ACC112 (cell line): ENCODE measurements around the gene GATA2.

ENCODE experiments used
- H2AFZ ChIP-seq: fragments of 200-600 bp; sonication (generic); one replicate; pipeline ENCODE4 v1.6.0; 2017; ENCODE audit warnings: antibody characterized with exemption, low read length; ENCODE audit not compliant: unreplicated experiment
- H3K27ac ChIP-seq: fragments of 200-600 bp; sonication (generic); 2 replicates; pipeline ENCODE4 v1.5.1; 2014; ENCODE audit warnings: low read depth, mild to moderate bottlenecking, antibody characterized with exemption, low read length, moderate library complexity
- H3K27me3 ChIP-seq: fragments of 200-600 bp; sonication (generic); 2 replicates; pipeline ENCODE4 v1.6.1; 2014; ENCODE audit warnings: mild to moderate bottlenecking, antibody characterized with exemption, low read length, moderate library complexity, mixed read lengths; ENCODE audit not compliant: insufficient read depth
- H3K36me3 ChIP-seq: fragments of 200-600 bp; sonication (generic); 2 replicates; pipeline ENCODE4 v1.6.1; 2016; ENCODE audit warnings: mild to moderate bottlenecking, antibody characterized with exemption, low read length, moderate library complexity, mixed read lengths; ENCODE audit not compliant: insufficient read depth
- H3K4me1 ChIP-seq: fragments of 200-600 bp; sonication (generic); one replicate; pipeline ENCODE4 v1.6.1; 2016; ENCODE audit warnings: low read length, mixed read lengths; ENCODE audit not compliant: insufficient read depth, unreplicated experiment, control insufficient read depth
- H3K4me3 ChIP-seq: fragments of 200-600 bp; sonication (generic); 2 replicates; pipeline ENCODE4 v1.5.1; 2014; ENCODE audit warnings: mild to moderate bottlenecking, low read depth, low read length
- H3K79me2 ChIP-seq: fragments of 200-600 bp; sonication (generic); one replicate; pipeline ENCODE4 v1.6.0; 2016; ENCODE audit warnings: low read length; ENCODE audit not compliant: control insufficient read depth, unreplicated experiment, insufficient read depth

The GATA2 gene

GRCh38 chr3:128442070-128442469 is 50.9 kb downstream of the GATA2 start:
- H3K4me3 ChIP-seq: no peak overlapping the region
- H3K4me1 ChIP-seq: no peaks in the 10 kb centered on the region
- H3K36me3 ChIP-seq: no peaks in the 10 kb centered on the region
- H3K27ac ChIP-seq: no peak overlapping the region
- H3K27me3 ChIP-seq: peaks cover 38% of the 10 kb centered on the region
- H3K79me2 ChIP-seq: no peaks in the 10 kb centered on the region
- H2AFZ ChIP-seq: no peak overlapping the region

GRCh38 chr3:128439226-128439625 is 53.8 kb downstream of the GATA2 start:
- Histone ChIP-seq H3K79me2 (no peaks in the 10 kb centered on the region), H3K27me3 (peaks cover 47% of the 10 kb centered on the region), H3K27ac (no peak overlapping the region), H3K36me3 (no peaks in the 10 kb centered on the region), H3K4me3 (no peak overlapping the region), H3K4me1 (no peaks in the 10 kb centered on the region), H2AFZ (no peak overlapping the region)

- Histone ChIP-seq H3K79me2 (no peaks in the 10 kb centered on the region), H3K4me1 (no peaks in the 10 kb centered on the region), H3K36me3 (no peaks in the 10 kb centered on the region), H3K4me3 (no peak overlapping the region), H3K27me3 (peaks cover 46% of the 10 kb centered on the region), H3K27ac (no peak overlapping the region), H2AFZ (no peak overlapping the region)
Measured at GRCh38 chr3:128438488-128439072, 54.4 kb downstream of the GATA2 start.

- Histone ChIP-seq H3K36me3 (no peaks in the 10 kb centered on the region), H3K4me1 (no peaks in the 10 kb centered on the region), H3K79me2 (no peaks in the 10 kb centered on the region), H3K27me3 (peaks cover 59% of the 10 kb centered on the region), H3K27ac (no peak overlapping the region), H2AFZ (no peak overlapping the region), H3K4me3 (no peak overlapping the region)
Measured at GRCh38 chr3:128436214-128436613, 56.8 kb downstream of the GATA2 start.

- Histone ChIP-seq H3K4me1 (no peaks in the 10 kb centered on the region), H3K79me2 (no peaks in the 10 kb centered on the region), H3K27ac (no peak overlapping the region), H3K36me3 (no peaks in the 10 kb centered on the region), H2AFZ (no peak overlapping the region), H3K27me3 (peaks cover 56% of the 10 kb centered on the region), H3K4me3 (no peak overlapping the region)
Measured at GRCh38 chr3:128435561-128435960, 57.4 kb downstream of the GATA2 start.

- Histone ChIP-seq H2AFZ (no peak overlapping the region), H3K27me3 (peaks cover 53% of the 10 kb centered on the region), H3K4me1 (no peaks in the 10 kb centered on the region), H3K4me3 (no peak overlapping the region), H3K36me3 (no peaks in the 10 kb centered on the region), H3K27ac (no peak overlapping the region), H3K79me2 (no peaks in the 10 kb centered on the region)
Measured at GRCh38 chr3:128435058-128435457, 57.9 kb downstream of the GATA2 start.

- no peaks in the 10 kb centered on the region for H3K4me1 ChIP-seq
- no peaks in the 10 kb centered on the region for H3K79me2 ChIP-seq
- no peak overlapping the region for H3K4me3 ChIP-seq
- H2AFZ ChIP-seq: no peak overlapping the region
- H3K36me3 ChIP-seq: no peaks in the 10 kb centered on the region
- H3K27me3 ChIP-seq: peaks cover 48% of the 10 kb centered on the region
- H3K27ac ChIP-seq: no peak overlapping the region
Measured at GRCh38 chr3:128434524-128434923, 58.5 kb downstream of the GATA2 start.

GRCh38 chr3:128433837-128434165 is 59.2 kb downstream of the GATA2 start:
- Histone ChIP-seq H3K36me3 (no peaks in the 10 kb centered on the region), H3K4me1 (no peaks in the 10 kb centered on the region), H3K79me2 (no peaks in the 10 kb centered on the region), H3K27ac (no peak overlapping the region), H3K27me3 (peaks cover 44% of the 10 kb centered on the region), H2AFZ (no peak overlapping the region), H3K4me3 (no peak overlapping the region)

GRCh38 chr3:128432971-128433836 is 59.8 kb downstream of the GATA2 start:
- Histone ChIP-seq H3K36me3 (no peaks in the 10 kb centered on the region), H3K79me2 (no peaks in the 10 kb centered on the region), H3K4me1 (no peaks in the 10 kb centered on the region), H3K4me3 (peak overlapping the region; percentile 55; the same call in 1 of the 2 replicates), H3K27me3 (peaks cover 44% of the 10 kb centered on the region), H3K27ac (no peak overlapping the region), H2AFZ (no peak overlapping the region)

- H3K27ac ChIP-seq: no peak overlapping the region
- peaks cover 44% of the 10 kb centered on the region for H3K27me3 ChIP-seq
- H3K36me3 ChIP-seq: no peaks in the 10 kb centered on the region
- no peaks in the 10 kb centered on the region for H3K4me1 ChIP-seq
- H3K4me3 ChIP-seq: peak overlapping the region; percentile 55; the same call in 1 of the 2 replicates
- H2AFZ ChIP-seq: no peak overlapping the region
- H3K79me2 ChIP-seq: no peaks in the 10 kb centered on the region
Measured at GRCh38 chr3:128432301-128432970, 60.6 kb downstream of the GATA2 start.
